Astrocyte of the spinal cord (primary cell): ENCODE data around the gene CTTNBP2NL.
A peak's percentile ranks its signal among the peaks of the same experiment; 100 is the strongest.
"Not testable (repeated sequence)": the region's sequence is repeated elsewhere in the genome, so short reads cannot be mapped to it uniquely, and the experiment has no call there.

Source experiments
- DNase-seq: peaks from one replicate; pipeline ENCODE4 v3.0.0; 2011; ENCODE audit warnings: low read depth, low spot score
- H3K4me3 ChIP-seq: 2 replicates; pipeline ENCODE4 v1.5.1; 2011; ENCODE audit warnings: low read depth, mild to moderate bottlenecking, low read length, moderate library complexity
- CTCF ChIP-seq: IDR thresholded peaks from 2 replicates; pipeline ENCODE4 v1.5.1; 2012; ENCODE audit warnings: low read depth, mild to moderate bottlenecking, low read length, inconsistent platforms
- in situ Hi-C: cut with HindIII; loops from 2 replicates; pipeline ENCODE4 v1.10.0; 2017; ENCODE audit warnings: low sequenced_read_pairs

Gene CTTNBP2NL

GRCh38 chr1:112448904-112449629 lies 53.1 kb downstream of the CTTNBP2NL start:
- no peak for TF ChIP-seq CTCF
- H3K4me3 ChIP-seq = no peak overlapping the region
- no peak for DNase-seq
- in situ Hi-C loops = no loop called here

GRCh38 chr1:112449630-112449983 lies 53.6 kb downstream of the CTTNBP2NL start:
- DNase-seq = no peak
- no peak overlapping the region for H3K4me3 ChIP-seq
- in situ Hi-C loops = no loop called here
- TF ChIP-seq CTCF = no peak

GRCh38 chr1:112450773-112451172 lies 54.8 kb downstream of the CTTNBP2NL start:
- no peak overlapping the region for H3K4me3 ChIP-seq
- DNase-seq = no peak
- in situ Hi-C loops = no loop called here
- no peak for TF ChIP-seq CTCF

GRCh38 chr1:112451301-112451700 lies 55.3 kb downstream of the CTTNBP2NL start:
- in situ Hi-C loops, H3K4me3 ChIP-seq, DNase-seq: not testable (repeated sequence)

GRCh38 chr1:112453876-112454275 lies 57.9 kb downstream of the CTTNBP2NL start:
- H3K4me3 ChIP-seq = no peak overlapping the region
- no peak for TF ChIP-seq CTCF
- DNase-seq = no peak
- in situ Hi-C loops = no loop called here

GRCh38 chr1:112454316-112454715 lies 58.3 kb downstream of the CTTNBP2NL start:
- H3K4me3 ChIP-seq = no peak overlapping the region
- no peak for DNase-seq
- TF ChIP-seq CTCF = no peak
- in situ Hi-C loops = no loop called here

- DNase-seq = peak; percentile 70
- in situ Hi-C loops = no loop called here
Measured at GRCh38 chr1:112457241-112457640, 61.2 kb downstream of the CTTNBP2NL start.

More at GRCh38 chr1:112457241-112457640, 61.2 kb downstream of the CTTNBP2NL start:
- TF ChIP-seq CTCF = no peak
- H3K4me3 ChIP-seq = no peak overlapping the region
